Ectodermal cell (in vitro differentiated cells): ENCODE data around the gene RAI1.

Experiments used
- H3K27ac ChIP-seq: 2 replicates; pipeline ENCODE4 v1.7.0; 2013; ENCODE audit warnings: mild to moderate bottlenecking, low read depth, low read length; ENCODE audit not compliant: insufficient read depth, poor library complexity, severe bottlenecking
- H3K27me3 ChIP-seq: 2 replicates; pipeline ENCODE4 v1.7.0; 2013; ENCODE audit warnings: mild to moderate bottlenecking, low read length; ENCODE audit not compliant: insufficient read depth, control insufficient read depth, poor library complexity, severe bottlenecking
- H3K36me3 ChIP-seq: one replicate; pipeline ENCODE4 v1.7.0; 2013; ENCODE audit warnings: low read length; ENCODE audit not compliant: control insufficient read depth, insufficient read depth
- H3K4me1 ChIP-seq: one replicate; pipeline ENCODE4 v1.7.0; 2013; ENCODE audit warnings: low read length; ENCODE audit not compliant: control insufficient read depth, insufficient read depth
- H3K4me3 ChIP-seq: 2 replicates; pipeline ENCODE4 v1.7.0; 2013; ENCODE audit warnings: low read depth, low read length, control low read depth; ENCODE audit not compliant: insufficient read depth
- H3K9me3 ChIP-seq: 2 replicates; pipeline ENCODE4 v1.7.0; 2013; ENCODE audit warnings: mild to moderate bottlenecking, low read length, moderate library complexity; ENCODE audit not compliant: control insufficient read depth
- WGBS, 2 experiments: methylation state at CpG; one replicate each; pipeline ENCODE4 v1.1.7; 2013; ENCODE audit warnings: missing lambda C conversion rate in 2 of 2; 5-methylcytosine and 5-hydroxymethylcytosine counted together

Gene RAI1

DNA sequence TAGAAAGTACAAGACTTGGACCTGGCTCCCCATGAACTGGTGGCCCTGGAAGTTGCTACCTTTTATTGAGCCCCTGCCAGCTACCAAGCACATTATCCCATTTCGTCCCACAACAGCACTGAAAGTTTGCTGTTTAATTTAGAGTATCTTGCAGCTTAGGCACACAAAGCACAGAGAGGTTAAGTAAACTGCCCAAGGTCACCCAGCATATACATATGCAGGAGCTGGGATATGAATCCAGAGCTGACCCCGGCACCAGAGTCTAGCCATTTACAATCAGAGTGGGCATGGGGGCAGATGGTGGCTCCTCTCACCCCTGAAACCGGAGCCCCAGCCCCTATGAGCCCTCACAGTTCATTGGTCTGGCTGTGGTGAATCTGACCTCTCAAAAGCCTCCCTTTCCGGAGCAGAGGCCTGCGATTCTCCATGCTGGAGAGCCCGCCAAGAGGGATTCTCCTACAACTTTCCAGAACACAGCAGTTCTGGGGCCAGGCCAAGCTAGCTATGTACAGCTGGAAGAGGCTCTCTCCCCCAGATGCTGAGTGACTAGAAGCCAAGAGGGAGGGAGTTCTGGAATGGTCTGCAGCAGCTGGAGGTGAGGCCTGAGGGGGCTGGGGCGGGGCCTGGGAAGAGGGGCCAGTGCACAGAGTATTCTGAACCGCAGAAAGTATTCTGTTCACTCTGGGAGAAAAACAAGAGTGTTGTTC lies 97.2 kb downstream of the RAI1 start:
- Histone ChIP-seq H3K4me1 (peaks cover 32% of the 10 kb centered on the region), H3K9me3 (no peaks in the 10 kb centered on the region), H3K27me3 (peaks cover 18% of the 10 kb centered on the region), H3K36me3 (no peaks in the 10 kb centered on the region), H3K4me3 (no peak overlapping the region), H3K27ac (no peak overlapping the region)
- WGBS, 2 experiments, result 87 to 88% methylated on average over 8 of the region's 8 CpGs

- Histone ChIP-seq H3K9me3 (no peaks in the 10 kb centered on the region), H3K36me3 (no peaks in the 10 kb centered on the region), H3K27me3 (peaks cover 18% of the 10 kb centered on the region), H3K27ac (no peak overlapping the region), H3K4me1 (peaks cover 37% of the 10 kb centered on the region), H3K4me3 (no peak overlapping the region)
- 74 to 75% methylated on average over 16 of the region's 16 CpGs for WGBS, 2 experiments
Measured at GRCh38 chr17:17779015-17779611, 97.9 kb downstream of the RAI1 start.

DNA sequence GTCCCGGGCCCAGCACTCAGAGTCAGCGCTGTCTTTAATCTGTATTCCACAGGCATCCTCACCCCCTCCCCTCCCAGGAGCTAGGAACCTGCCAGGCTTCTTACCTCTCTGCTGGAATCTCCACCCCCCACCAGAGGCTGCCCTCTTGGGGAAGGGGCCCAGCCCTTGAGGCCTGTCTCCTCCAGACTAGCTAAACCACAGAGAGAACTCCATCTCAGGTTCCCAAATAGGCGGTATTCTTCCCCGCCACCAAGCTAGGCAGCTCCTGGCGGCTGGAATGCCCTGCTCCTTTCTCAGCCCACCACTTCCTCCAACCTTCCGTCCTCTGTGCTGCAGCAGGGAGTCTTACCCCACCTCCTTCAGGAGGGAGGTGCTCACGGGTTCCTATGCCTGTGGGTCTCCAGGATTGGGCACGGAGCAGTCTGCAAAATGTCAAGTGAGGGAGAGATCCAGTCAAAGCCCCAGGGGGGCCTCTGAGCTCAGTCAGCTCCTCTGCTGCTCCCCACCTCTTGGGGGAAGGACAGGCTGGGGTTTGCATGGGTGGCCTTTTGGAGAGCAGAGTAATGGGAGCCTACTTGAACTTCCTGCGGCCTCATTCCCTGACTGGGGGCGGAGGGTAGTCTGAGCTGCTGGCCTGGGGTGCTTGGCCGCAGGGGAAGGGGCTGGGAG lies 99.8 kb downstream of the RAI1 start:
- WGBS, 2 experiments, result 4% methylated on average over 11 of the region's 11 CpGs
- peaks cover 56% of the 10 kb centered on the region for H3K4me1 ChIP-seq
- no peak overlapping the region for H3K4me3 ChIP-seq
- H3K9me3 ChIP-seq, result no peaks in the 10 kb centered on the region
- H3K27me3 ChIP-seq, result peaks cover 18% of the 10 kb centered on the region
- H3K36me3 ChIP-seq, result no peaks in the 10 kb centered on the region
- H3K27ac ChIP-seq, result no peak overlapping the region

- peaks cover 58% of the 10 kb centered on the region for H3K4me1 ChIP-seq
Measured at GRCh38 chr17:17781591-17782496, 100.6 kb downstream of the RAI1 start.

GRCh38 chr17:17782523-17783115 lies 101.4 kb downstream of the RAI1 start:
- 0% methylated on average over 54 to 56 of the region's 57 CpGs for WGBS, 2 experiments
- no peak overlapping the region for H3K27ac ChIP-seq
- H3K4me1 ChIP-seq, result peaks cover 58% of the 10 kb centered on the region
- H3K4me3 ChIP-seq, result peak overlapping the region; percentile 34
- H3K27me3 ChIP-seq, result peaks cover 18% of the 10 kb centered on the region
- H3K36me3 ChIP-seq, result no peaks in the 10 kb centered on the region
- H3K9me3 ChIP-seq, result no peaks in the 10 kb centered on the region

More at GRCh38 chr17:17781591-17782496, 100.6 kb downstream of the RAI1 start:
- Histone ChIP-seq H3K9me3 (no peaks in the 10 kb centered on the region), H3K27ac (no peak overlapping the region), H3K27me3 (peaks cover 18% of the 10 kb centered on the region), H3K4me3 (peak overlapping the region; percentile 34), H3K36me3 (no peaks in the 10 kb centered on the region)
- WGBS, 2 experiments, result 1% methylated on average over 88 of the region's 88 CpGs

- 0% methylated on average over 75 of the region's 75 CpGs for WGBS, 2 experiments
- Histone ChIP-seq H3K4me3 (peak overlapping the region; percentile 34), H3K36me3 (no peaks in the 10 kb centered on the region)
Measured at GRCh38 chr17:17783116-17783824, 102.0 kb downstream of the RAI1 start.

GRCh38 chr17:17783825-17784656 lies 102.8 kb downstream of the RAI1 start:
- Histone ChIP-seq H3K27me3 (peaks cover 18% of the 10 kb centered on the region), H3K4me3 (peak overlapping the region; percentile 34), H3K9me3 (no peaks in the 10 kb centered on the region), H3K27ac (peak overlapping the region; percentile 73), H3K36me3 (no peaks in the 10 kb centered on the region), H3K4me1 (peaks cover 51% of the 10 kb centered on the region)
- 2 to 3% methylated on average over 37 of the region's 37 CpGs for WGBS, 2 experiments

More at GRCh38 chr17:17783116-17783824, 102.0 kb downstream of the RAI1 start:
- H3K27ac ChIP-seq, result peak overlapping the region; percentile 73
- H3K9me3 ChIP-seq, result no peaks in the 10 kb centered on the region
- peaks cover 18% of the 10 kb centered on the region for H3K27me3 ChIP-seq
- peaks cover 57% of the 10 kb centered on the region for H3K4me1 ChIP-seq

DNA sequence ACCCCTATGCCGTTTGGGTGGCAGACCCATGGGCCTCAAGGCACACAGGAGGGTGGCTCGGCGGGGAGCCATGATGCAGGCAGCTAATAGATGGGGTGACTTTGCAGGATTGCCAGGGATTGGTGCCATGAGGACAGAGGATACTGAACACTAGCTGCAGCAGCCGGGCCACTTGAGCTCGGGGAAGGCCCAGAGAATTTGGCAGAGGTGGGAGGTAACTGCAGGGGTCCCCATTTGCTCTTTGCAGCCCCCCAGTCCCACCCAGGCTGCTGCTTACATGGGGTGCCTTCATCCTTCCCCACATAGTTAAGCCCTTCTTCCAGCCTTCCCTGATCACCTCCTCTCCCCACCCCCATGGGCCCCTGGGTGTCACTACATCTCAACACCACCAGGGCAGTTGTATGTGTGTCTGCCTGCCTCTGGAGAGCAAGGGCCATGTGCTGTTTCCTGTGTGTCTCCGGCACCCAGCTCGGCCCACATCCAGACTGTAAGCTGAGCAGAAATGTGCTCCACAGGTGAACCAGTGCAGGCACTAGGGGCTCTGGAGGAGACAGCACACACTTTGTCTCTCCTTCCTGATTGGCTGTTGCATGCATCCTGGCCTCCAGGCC lies 103.5 kb downstream of the RAI1 start:
- Histone ChIP-seq H3K27ac (peak overlapping the region; percentile 57), H3K4me1 (peaks cover 51% of the 10 kb centered on the region), H3K36me3 (no peaks in the 10 kb centered on the region), H3K27me3 (peaks cover 18% of the 10 kb centered on the region), H3K9me3 (no peaks in the 10 kb centered on the region), H3K4me3 (peak overlapping the region; percentile 8)
- WGBS, 2 experiments, result 63 to 65% methylated on average over 7 of the region's 7 CpGs
